GM19468 (cell line): ENCODE measurements around the gene RPS6KC1.
"Not testable (repeated sequence)": the region's sequence is repeated elsewhere in the genome, so short reads cannot be mapped to it uniquely, and the experiment has no call there.

Source experiments
- ATAC-seq: cut with Tn5 transposase; IDR thresholded peaks from one replicate; pipeline ENCODE4 v1.9.1; 2021; ENCODE audit warnings: mild to moderate bottlenecking, moderate library complexity, moderate number of reproducible peaks; ENCODE audit not compliant: unreplicated experiment; ENCODE audit errors: extremely low read depth

Gene RPS6KC1

GRCh38 chr1:213136190-213136917, 85.3 kb downstream of the RPS6KC1 start:
- ATAC-seq = no peak

GRCh38 chr1:213138391-213138790, 87.3 kb downstream of the RPS6KC1 start:
- no peak for ATAC-seq

GRCh38 chr1:213138892-213139291, 87.9 kb downstream of the RPS6KC1 start:
- no peak for ATAC-seq

GRCh38 chr1:213148905-213149304, 97.9 kb downstream of the RPS6KC1 start:
- ATAC-seq = no peak

GRCh38 chr1:213150090-213150489, 99.0 kb downstream of the RPS6KC1 start:
- ATAC-seq = not testable (repeated sequence)

- ATAC-seq = no peak
Measured at GRCh38 chr1:213154056-213154685, 103.1 kb downstream of the RPS6KC1 start.

- ATAC-seq = no peak
Measured at GRCh38 chr1:213159376-213159775, 108.3 kb downstream of the RPS6KC1 start.

GRCh38 chr1:213160442-213160841, 109.4 kb downstream of the RPS6KC1 start:
- not testable (repeated sequence) for ATAC-seq

- no peak for ATAC-seq
Measured at GRCh38 chr1:213162338-213162737, 111.3 kb downstream of the RPS6KC1 start.

GRCh38 chr1:213162862-213163261, 111.8 kb downstream of the RPS6KC1 start:
- ATAC-seq = no peak

GRCh38 chr1:213163278-213163711, 112.3 kb downstream of the RPS6KC1 start:
- no peak for ATAC-seq

GRCh38 chr1:213164561-213164960, 113.5 kb downstream of the RPS6KC1 start:
- ATAC-seq = no peak

GRCh38 chr1:213166852-213167251, 115.8 kb downstream of the RPS6KC1 start:
- ATAC-seq = no peak

GRCh38 chr1:213171711-213172110, 120.7 kb downstream of the RPS6KC1 start:
- no peak for ATAC-seq

GRCh38 chr1:213176341-213176740, 125.3 kb downstream of the RPS6KC1 start:
- no peak for ATAC-seq

- ATAC-seq = no peak
Measured at GRCh38 chr1:213179784-213180183, 128.7 kb downstream of the RPS6KC1 start.

- no peak for ATAC-seq
Measured at GRCh38 chr1:213180833-213181232, 129.8 kb downstream of the RPS6KC1 start.

- peak; percentile 32 for ATAC-seq
Measured at GRCh38 chr1:213183036-213183672, 132.1 kb downstream of the RPS6KC1 start.

GRCh38 chr1:213186168-213186567, 135.1 kb downstream of the RPS6KC1 start:
- ATAC-seq = no peak

- ATAC-seq = no peak
Measured at GRCh38 chr1:213192026-213192425, 141.0 kb downstream of the RPS6KC1 start.

- no peak for ATAC-seq
Measured at GRCh38 chr1:213194383-213194782, 143.3 kb downstream of the RPS6KC1 start.
